OCI-LY3 (cell line): ENCODE measurements around the gene RSPH9.

Experiments
- EZH2phosphoT487 ChIP-seq: fragments of 200-600 bp; shearing (Covaris generic); IDR thresholded peaks from 2 replicates; pipeline ENCODE4 v1.6.1; 2018; ENCODE audit warnings: antibody characterized with exemption, mixed run types, low read depth
- TF ChIP-seq, protein P1 (sequence below): fragments of 200-600, 300-600 bp; sonication (generic); IDR thresholded peaks from 2 replicates; pipeline ENCODE4 v1.5.1; 2014; ENCODE audit warnings: antibody characterized with exemption, low read length, low read depth

DNA sequence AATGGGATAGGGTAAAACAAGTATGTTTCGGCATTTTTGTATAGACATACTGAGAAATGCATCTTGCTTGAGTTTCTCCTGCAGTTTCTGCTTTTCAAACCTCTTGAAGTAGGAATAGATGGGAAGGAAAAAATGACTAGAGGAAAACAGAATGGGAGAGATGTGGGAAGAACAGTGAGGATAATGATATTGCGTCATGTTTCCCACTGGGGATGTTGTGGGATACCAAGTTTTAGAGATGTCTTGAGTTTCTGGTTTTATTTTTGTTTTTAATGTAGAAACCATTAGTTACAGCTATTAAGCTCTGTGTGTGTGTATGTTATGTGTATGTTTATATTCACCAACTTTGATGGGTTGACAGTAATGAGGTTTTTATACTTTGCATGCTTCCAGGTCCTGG, 44.2 kb upstream of the RSPH9 start:
- TF ChIP-seq, protein P1, sequence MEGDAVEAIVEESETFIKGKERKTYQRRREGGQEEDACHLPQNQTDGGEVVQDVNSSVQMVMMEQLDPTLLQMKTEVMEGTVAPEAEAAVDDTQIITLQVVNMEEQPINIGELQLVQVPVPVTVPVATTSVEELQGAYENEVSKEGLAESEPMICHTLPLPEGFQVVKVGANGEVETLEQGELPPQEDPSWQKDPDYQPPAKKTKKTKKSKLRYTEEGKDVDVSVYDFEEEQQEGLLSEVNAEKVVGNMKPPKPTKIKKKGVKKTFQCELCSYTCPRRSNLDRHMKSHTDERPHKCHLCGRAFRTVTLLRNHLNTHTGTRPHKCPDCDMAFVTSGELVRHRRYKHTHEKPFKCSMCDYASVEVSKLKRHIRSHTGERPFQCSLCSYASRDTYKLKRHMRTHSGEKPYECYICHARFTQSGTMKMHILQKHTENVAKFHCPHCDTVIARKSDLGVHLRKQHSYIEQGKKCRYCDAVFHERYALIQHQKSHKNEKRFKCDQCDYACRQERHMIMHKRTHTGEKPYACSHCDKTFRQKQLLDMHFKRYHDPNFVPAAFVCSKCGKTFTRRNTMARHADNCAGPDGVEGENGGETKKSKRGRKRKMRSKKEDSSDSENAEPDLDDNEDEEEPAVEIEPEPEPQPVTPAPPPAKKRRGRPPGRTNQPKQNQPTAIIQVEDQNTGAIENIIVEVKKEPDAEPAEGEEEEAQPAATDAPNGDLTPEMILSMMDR = no peak
- no peak for TF ChIP-seq EZH2phosphoT487
